Endometrium (tissue), 2 donors: ENCODE measurements around the gene ANKRD29.
A peak's percentile ranks its signal among the peaks of the same experiment; 100 is the strongest.
"Not testable (repeated sequence)": the region's sequence is repeated elsewhere in the genome, so short reads cannot be mapped to it uniquely, and the experiment has no call there.

Experiments
- FAIRE-seq: peaks from 2 replicates; lab custom pipeline; 2012; peaks lifted over from hg19 to GRCh38; lab: Jason Lieb, UNC
- donor health status: control.
- donor health status: control.

ANKRD29 gene

DNA sequence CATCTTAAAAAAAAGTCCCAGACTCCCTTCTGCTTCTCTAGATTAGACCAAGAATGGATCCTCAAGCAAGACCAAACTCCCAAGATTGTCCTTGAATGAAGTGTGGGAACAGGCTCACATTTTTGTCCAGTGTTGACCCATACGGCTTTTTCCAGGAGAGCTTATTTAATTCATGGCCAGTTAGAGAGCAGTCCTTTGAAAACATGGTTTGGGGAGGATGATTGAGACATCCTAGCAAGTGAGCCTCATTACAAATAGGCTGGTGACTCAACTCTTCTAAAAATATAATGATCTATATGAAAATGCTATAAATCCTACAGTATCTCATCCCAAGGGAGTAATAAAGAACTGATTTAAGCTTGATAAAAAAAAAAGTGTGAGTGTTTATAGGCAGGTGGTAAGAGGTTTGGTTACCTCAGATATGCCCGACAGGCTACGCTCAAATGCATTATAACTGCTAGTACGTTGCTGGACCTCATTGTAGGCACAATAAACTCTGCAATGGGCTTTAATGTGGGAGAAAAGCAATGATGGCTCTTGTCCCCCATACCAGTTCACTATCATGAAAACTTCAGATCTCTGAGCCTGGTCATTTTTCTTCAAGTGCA lies 17.0 kb downstream of the ANKRD29 start:
- no peak for FAIRE-seq

DNA sequence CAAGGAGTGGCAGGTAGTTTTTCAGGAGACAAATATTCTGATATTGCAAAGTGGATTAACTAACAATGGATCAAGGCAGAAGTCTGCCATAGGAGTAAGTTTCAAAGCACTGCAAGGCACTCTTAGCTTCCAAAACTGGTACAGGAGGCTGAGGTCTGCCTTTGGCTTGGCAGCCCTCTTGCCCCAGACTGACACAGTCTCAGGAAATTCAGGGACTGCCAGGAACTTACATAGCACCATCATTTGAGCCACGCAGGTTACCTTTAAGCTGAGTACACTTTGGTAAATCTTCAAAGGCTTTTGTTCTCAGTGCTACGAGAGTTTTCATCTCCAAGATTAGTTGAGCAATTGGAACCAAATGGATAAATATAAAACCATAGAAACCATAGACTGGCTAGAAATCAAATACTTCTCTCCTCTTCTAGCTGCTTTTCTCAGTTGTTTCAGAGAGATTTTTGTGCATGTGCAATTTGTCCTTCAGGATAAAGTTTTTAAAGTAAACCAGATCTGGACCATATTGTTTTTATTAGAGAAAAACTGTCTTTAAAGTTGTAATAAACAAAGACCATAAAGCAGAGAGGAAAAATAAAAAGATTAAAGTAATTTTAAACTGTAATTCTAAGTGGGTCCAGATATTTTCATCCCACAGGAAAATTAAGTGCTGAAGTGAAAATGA lies 18.8 kb downstream of the ANKRD29 start:
- FAIRE-seq: peak; percentile 99

DNA sequence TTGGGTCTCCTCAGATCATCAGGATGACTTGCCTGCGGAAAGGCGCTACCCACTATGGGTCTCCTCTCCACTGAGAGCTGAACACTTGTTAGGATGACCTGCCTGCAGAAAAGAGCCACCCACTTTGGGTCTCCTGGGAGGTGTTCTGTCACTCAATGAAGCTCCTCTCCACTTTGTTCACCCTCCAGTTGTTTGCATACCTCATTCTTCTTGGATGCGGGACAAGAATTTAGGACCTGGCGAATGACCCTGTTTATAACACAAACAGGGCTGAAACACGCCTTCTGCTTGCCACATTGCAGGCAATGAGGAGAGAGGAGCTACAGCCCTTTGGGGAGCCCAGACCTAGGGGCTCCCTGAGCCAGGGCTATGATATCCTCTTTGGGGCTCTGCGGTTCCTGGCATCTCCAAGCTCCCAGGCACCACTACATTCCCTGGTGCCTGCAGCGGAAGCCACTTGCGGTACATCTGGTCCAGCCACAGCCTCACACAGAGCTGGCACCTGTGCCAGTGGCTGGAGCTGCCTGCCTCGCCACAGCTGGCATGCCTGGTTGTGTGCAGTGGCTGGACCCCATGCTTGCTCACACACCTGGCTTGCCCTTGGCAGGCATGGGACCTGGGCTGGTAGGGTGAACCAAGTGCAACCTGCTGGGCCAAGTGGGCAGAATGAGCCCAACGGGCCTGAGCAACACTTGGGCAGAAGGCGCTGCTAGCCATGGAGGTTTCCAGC lies 20.6 kb downstream of the ANKRD29 start:
- FAIRE-seq: no peak

DNA sequence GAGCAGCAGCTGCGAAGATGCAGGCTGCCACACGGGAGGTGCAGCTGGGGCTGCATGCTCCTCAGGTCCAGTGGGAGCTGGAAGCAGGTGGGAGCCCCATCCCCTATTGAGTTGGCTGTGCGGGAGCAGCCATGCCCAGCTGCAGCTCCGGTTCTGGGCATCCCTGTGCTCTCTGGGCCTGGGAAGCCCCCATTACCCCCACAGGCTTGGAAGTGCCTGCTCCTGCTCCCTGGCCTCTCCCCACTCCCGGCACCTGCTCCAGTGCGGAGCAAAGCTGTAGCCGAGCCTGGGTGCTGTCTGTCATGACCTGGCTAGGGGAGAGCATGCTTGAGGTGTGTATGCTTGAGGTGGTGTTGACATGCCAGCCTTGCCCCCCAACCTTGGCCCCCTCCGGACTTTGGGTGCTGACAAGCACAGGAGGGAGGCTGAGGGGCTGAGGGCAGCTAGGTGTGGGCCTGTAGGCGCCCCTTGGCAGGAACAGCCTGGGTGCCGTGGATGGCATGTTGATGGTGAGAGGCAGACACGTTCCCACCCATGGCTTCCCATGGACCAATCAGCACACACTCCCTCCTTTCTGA lies 21.5 kb downstream of the ANKRD29 start:
- FAIRE-seq: no peak

DNA sequence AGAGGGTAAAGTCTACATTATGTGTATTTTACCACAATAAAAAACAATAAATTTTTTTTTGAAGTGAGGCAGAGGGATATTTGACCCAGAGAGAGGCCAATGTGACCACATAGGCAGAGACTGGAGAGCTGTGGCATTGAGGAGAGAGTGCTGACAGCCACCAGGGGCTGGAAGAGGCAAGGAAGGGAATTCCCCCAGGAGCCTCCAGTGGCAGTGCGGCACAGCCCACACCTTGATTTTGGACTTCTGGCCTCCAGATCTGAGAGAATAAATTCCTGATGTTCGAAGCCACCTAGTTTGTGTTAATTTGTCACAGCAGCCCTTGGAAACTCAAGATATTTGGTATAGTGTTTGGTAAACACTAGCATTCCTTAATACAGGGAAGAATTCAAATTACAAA lies 22.7 kb downstream of the ANKRD29 start:
- no peak for FAIRE-seq

DNA sequence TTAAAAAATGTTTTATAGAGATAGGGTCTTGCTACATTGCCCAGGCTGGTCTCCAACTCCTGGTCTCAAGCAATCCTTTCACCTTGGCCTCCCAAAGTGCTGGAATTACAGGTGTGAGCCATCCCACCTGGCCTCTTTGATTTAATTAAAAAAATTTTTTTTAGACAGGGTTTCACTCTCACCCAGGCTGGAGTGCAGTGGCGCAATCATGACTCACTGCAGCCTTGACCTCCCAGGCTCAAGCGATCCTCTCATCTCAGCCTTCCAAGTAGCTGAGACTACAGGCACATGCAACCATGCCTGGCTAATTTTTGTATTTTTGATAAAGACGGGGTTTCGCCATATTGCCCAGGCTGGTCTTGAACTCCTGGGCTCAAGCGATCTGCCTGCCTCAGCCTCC lies 26.3 kb downstream of the ANKRD29 start:
- FAIRE-seq: not testable (repeated sequence)

DNA sequence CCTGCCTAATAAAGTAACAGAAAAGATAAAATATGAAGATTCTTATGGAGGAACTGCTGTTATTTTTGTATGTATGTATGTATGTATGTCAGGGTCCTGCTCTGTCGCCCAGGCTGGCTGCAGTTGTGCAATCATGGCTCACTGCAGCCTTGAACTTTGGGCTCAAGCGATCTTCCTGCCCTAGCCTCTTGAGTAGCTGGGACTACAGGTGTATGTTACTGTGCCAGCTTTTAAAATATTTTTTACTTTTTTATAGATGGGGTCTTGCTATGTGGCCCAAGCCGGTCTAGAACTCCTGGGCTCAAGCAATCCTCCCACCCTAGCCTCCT lies 26.7 kb downstream of the ANKRD29 start:
- FAIRE-seq: no peak

DNA sequence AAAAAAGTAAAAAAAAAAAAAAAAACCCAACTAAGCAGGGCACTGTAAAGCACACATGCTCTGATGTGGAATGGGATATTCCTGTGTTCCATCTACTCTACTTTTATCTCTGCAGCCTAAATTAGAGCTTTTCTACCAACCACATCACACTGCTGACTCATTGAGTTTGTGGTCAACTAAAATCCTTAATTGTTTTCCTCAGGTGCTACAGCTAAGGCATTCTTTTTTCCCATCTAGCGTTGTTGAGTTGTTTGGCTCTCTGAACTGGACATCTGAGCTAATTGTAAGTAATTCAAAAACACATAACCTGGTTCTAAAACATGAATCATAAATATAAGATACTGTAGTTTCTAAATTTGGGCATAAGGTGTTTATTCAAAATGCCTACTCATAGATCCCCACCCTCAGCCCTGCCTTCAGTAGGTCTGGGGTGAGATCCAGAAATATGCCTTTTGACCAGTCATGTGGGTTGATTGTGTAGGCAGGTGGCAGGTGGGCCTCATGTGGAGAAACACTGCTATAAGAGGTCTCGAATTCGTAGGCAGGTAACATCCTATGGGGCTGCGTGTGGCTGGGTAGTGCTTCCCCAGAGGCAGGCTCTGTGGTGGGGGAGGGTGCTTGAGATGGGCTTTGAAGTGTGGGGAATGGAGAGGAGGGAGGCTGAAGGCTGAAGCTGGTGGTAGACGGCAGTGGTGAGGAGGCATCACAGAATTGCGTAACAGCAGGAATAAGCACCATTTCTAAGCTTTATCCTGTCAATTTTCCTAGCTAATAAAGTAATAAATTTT lies 27.2 kb downstream of the ANKRD29 start:
- no peak for FAIRE-seq

DNA sequence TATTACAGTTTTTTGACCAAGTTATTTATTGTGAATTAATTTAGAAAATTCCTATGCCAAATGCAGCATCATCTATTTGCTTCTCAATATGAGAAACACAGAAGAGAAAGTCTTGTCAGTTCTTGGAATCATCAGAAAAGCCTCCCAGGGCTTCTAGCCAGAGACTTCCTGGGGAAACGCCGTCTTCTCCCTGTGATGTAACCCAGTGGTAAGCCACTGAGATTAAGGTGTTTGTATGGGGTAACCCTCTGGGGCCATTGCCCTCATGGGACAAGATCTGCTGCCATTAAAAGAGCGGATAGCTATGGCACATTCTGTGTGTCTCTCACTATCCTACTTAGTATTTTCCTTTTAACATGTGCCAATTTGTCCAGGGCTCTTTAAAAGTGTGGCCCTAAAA lies 28.0 kb downstream of the ANKRD29 start:
- FAIRE-seq: no peak

DNA sequence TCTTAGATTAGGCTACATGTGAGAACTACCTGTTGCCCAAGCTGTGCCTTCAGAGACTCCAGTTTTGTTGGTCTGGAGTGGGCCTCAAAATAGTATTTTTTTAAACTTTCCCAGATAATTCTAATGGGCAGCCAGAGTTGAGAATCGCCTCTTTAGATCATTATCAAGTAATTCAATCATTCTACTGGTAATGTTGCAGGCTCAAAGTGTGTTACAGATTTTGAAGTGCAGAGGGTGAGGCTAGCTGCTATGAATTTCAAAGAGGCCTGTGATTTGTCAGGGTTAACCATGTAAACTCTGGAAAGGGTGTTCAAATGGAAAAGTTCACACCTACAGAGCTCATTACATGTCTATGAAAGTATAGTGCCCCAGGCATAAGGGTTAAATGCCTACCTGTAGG lies 30.1 kb downstream of the ANKRD29 start:
- no peak for FAIRE-seq

DNA sequence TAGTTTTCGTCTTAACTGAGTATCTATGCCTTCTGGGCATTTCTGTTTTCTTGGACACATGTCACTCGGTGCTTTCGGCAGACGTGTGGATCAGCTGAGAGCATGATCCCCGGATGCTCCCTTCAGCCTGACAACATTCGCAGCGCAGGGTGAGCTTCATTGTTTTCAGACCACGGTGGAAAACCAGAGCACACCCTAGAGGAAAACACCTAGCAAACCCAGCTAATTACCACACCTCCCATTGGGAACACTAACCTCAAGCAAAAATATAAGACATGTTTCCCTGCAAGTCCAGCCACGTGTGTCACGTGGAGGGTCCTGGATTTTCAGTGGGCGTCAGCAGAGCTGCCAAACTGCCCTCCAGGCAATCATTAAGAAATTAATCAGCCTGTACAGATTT lies 31.0 kb downstream of the ANKRD29 start:
- no peak for FAIRE-seq

DNA sequence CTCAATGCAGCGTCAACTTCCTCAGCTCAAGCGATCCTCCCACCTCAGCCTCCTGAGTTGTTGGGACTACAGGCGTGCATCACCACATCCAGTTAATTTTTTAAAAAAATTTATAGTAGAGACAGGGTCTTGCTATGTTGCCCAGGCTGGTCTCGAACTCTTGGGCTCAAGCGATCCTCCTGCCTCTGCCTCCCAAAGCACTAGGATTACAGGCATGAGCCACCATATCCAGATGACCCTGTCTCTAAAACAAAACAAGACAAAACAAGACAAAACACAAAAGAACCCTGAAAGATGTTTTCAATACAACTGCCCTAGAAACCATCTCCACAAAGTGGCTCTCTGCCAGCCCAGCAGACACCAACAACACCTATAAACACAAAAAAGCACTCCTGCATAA lies 31.4 kb downstream of the ANKRD29 start:
- FAIRE-seq: no peak

DNA sequence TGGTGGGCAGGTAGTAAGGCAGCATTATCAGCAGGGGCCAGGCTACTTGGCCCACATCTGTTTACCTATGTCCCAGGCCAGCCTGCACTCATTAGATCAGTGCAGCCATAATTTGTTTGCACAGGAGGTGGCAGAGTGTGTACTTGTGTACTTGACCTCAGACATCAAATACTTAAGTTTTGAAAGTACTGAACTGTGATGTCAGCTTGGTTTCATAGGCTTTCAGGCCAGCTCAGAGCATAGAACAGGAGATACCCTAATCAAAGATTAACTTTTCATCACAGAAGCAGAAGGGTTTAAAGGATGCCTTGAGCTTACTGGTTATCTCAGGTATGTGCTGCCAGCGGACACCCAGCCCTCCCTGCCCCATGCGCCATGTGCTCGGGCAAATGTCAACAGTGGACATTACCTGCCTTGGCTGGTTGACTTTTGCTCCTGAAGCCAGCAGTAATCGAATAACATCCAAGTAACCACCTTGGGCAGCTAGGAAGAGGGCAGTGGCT lies 33.2 kb downstream of the ANKRD29 start:
- no peak for FAIRE-seq

DNA sequence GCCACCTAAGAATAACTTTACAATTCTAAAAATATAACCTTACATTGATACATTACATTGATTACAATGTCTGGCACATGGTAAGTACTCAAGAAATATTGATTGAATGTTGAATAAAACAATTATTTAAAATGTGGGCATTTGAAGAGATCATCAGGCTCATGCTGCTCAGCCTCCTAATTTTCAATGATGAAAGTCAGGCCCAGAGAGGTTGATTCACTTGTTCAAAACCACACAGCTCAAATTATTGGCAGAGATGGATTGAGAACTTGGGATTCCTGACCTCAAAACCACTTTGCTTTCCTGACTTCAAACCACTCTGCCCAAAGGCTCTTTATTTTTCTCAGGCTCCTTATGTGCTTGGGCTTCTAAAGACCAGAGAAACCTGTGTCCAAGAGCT lies 34.7 kb downstream of the ANKRD29 start:
- FAIRE-seq: no peak

DNA sequence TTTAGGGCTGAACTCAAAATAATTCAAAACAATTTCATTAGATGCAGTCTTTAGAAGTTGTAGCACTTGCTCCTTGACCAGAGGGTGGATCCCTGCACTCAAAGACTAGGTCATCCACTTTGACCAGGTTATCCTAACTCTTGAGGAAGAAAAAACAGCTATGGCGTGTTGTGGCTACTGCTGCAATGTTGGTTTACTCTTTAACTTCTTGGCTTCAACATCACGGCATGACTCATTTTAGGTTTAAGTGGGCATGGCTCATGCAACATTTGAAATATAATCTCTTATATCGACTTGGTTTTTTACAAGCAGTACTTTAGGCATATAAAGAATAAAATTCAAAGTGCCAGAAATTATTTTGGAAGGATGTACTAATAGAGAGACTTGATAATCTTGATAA lies 35.4 kb downstream of the ANKRD29 start:
- peak; percentile 91 for FAIRE-seq

DNA sequence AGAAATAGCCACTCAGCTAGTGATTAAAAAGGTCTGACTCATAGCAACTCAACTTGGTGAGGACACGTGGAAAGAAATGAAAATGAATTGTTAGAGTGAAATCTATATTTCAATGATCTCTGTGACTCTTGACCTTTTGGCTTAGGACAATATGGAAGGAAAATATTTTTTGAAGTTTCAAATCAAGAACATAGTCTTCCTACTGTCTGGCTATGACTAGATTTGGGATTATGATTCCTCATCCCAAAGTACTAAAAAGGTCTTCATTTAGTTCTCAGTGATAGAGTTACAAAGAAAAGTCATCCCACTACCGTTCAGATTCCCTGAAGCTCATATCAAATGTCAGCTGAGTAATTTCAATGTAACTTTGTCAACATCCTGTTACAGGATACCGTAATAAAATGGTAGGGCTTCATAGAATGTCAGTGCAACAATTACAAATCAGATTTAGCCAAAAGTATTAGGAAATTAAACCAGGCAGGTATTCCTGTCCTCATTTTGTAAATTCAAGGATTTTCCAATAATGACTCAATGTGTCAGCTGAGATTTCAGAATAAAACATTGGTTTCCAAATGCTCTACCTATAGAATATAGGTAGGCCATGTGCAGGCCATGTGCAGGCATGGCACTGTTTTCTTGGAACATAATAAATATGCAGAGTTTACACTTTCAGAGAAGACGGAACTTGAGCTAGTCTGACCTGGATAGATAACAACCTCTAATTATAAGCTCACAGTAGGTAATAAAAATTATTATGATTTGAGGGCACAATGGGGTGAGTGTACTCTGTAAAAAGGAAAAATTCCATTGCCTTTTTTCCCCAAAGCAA lies 36.0 kb downstream of the ANKRD29 start:
- FAIRE-seq: no peak

DNA sequence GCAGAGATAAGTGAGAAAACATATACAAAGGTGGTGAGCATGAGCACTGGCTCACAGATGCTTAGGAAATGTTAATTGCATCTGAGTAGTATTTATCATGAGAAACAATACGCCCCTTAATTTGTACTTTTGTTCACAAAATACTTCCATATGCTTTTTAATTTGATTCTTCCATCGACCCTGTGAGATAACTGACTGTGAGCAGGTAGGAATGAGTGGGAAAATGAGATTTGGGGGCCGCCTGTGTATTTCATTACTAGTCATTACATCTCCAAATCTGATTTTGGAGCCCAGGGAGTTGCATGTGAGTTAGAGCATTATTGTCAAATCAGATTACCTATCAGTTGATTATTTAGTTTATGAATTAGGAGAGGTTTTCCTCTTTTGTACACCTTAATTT lies 39.7 kb downstream of the ANKRD29 start:
- no peak for FAIRE-seq

DNA sequence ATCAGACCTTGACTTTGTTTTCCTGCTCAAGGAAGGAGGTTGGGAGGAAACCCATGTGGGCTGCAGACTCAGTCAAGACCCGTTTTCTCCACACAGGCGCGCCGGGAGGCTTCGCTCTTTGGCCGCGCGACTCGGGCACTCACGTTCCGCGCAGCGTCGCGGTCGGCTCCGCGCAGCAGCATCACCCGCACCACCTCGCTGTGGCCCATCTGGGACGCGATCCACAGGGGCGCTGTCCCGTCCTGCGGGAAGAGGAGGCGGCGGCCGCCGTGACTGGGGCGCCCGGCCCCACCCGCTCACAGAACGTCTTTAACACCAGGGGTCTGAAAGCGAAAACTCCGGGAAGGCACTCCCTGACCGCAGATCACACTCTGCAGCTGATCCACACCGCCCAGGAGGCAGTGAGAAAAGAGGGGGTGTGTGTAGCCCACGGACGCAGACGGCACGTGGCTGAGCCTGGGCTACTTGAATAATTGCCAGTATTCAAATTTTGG lies 43.3 kb downstream of the ANKRD29 start:
- no peak for FAIRE-seq

DNA sequence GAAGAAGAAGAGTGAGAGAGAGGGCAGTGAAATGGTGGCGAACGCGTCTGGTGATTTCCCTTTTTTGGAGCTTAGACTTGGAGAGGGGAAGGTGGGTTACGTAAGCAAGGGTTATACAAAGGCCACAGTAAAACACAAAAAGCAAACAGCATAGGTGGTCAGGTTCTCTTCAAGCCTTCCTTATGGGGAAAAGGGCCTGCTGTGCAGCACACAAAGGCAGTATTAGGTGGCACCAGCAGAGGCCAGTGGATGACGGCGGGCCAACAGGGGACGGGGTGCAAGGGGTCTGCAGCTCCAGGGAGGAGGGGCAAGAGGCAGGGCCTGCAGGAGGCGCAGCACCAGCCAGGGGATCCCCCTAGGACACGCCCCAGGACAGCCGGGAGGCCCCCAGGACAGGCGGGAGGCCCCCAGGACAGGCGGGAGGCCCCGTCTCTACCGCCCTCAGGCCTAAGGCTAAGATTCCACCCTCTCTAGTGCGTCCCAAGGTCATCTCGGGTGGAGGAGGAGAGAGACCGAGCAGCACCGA lies 43.8 kb downstream of the ANKRD29 start:
- no peak for FAIRE-seq

DNA sequence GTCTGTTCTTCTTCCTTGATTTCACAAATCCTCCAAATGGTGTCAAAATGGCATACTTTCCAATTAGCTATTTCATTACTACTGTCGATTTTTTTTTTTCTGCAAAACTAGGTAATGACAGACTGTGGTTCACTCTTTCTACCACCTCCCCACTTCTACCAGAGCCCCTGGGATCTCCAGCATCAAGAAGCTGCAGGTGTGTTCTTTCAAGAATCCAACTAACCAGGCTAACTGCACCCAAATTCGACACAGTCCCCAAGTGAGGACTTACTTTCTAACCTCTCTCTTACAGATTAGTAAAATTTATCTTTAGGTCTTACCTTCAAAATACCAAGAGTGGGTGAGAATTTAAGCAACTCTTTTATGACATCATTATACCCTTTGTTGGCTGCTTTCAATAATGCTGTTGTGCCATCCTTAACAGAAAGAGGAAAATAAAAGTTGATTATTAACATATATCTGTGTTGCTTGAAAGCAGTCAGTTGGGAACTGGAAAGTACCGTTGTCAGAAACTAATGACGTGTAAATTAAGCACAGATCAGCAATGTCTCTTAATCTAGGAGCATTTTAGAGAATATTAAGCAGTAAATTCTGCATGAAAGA lies 45.2 kb downstream of the ANKRD29 start:
- no peak for FAIRE-seq

DNA sequence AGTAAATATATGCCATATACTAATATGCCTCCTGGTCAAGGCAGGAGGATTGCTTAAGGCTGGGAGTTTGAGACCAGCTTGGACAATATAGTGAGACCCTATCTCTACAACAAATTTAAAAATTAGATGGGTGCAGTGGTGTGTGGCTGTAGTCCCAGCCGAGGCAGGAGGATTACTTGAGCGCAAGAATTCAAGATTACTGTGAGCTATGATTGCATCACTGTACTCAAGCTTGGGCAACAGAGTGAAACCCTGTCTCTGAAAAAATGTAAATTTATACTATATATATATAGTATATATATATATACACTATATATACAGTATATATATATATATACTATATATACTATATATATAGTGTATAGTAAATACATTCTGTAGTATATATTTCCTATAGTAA lies 46.5 kb downstream of the ANKRD29 start:
- no peak for FAIRE-seq
